HG03354 (cell line): ENCODE results near the gene ERGIC1.
A peak's percentile ranks its signal among the peaks of the same experiment; 100 is the strongest.

ENCODE experiments used
- ATAC-seq: cut with Tn5 transposase; IDR thresholded peaks from one replicate; pipeline ENCODE4 v1.9.1; 2021; ENCODE audit warnings: mild to moderate bottlenecking; ENCODE audit not compliant: unreplicated experiment, poor library complexity, severe bottlenecking

Gene ERGIC1

GRCh38 chr5:172909931-172910502 is 76.0 kb downstream of the ERGIC1 start:
- ATAC-seq: no peak

GRCh38 chr5:172910828-172911627 is 77.0 kb downstream of the ERGIC1 start:
- no peak for ATAC-seq

- no peak for ATAC-seq
Measured at GRCh38 chr5:172911628-172911880, 77.5 kb downstream of the ERGIC1 start.

- no peak for ATAC-seq
Measured at GRCh38 chr5:172911976-172912375, 77.9 kb downstream of the ERGIC1 start.

GRCh38 chr5:172913117-172913850 is 79.2 kb downstream of the ERGIC1 start:
- no peak for ATAC-seq

- ATAC-seq: no peak
Measured at GRCh38 chr5:172915514-172915913, 81.5 kb downstream of the ERGIC1 start.

GRCh38 chr5:172918421-172919371 is 84.6 kb downstream of the ERGIC1 start:
- ATAC-seq: no peak

GRCh38 chr5:172919525-172920446 is 85.7 kb downstream of the ERGIC1 start:
- ATAC-seq: no peak

GRCh38 chr5:172920447-172920849 is 86.4 kb downstream of the ERGIC1 start:
- ATAC-seq: no peak

- no peak for ATAC-seq
Measured at GRCh38 chr5:172920995-172921394, 86.9 kb downstream of the ERGIC1 start.

- ATAC-seq: no peak
Measured at GRCh38 chr5:172921906-172922305, 87.9 kb downstream of the ERGIC1 start.

- ATAC-seq: no peak
Measured at GRCh38 chr5:172923539-172923938, 89.5 kb downstream of the ERGIC1 start.

- no peak for ATAC-seq
Measured at GRCh38 chr5:172925336-172925948, 91.4 kb downstream of the ERGIC1 start.

GRCh38 chr5:172926008-172926523 is 92.0 kb downstream of the ERGIC1 start:
- no peak for ATAC-seq

- no peak for ATAC-seq
Measured at GRCh38 chr5:172926796-172927195, 92.7 kb downstream of the ERGIC1 start.

- no peak for ATAC-seq
Measured at GRCh38 chr5:172929371-172929838, 95.4 kb downstream of the ERGIC1 start.

- peak; percentile 58 for ATAC-seq
Measured at GRCh38 chr5:172931001-172931536, 97.0 kb downstream of the ERGIC1 start.
